Parathyroid adenoma (tissue), 2 donors: Measurements from ENCODE around the gene LAMC3.

Experiments
- H2AFZ ChIP-seq: fragments of 300-600 bp; sonication (generic); one replicate; pipeline ENCODE4 v1.7.0; 2017; ENCODE audit warnings: antibody characterized with exemption, mild to moderate bottlenecking
- H3K27ac ChIP-seq: fragments of 300-600 bp; sonication (generic); one replicate; pipeline ENCODE4 v1.7.0; 2017
- H3K27me3 ChIP-seq: fragments of 300-600 bp; sonication (generic); one replicate; pipeline ENCODE4 v1.7.0; 2017; ENCODE audit warnings: low read length; ENCODE audit not compliant: control insufficient read depth, insufficient read depth
- H3K36me3 ChIP-seq: fragments of 300-600 bp; sonication (generic); one replicate; pipeline ENCODE4 v1.7.0; 2017; ENCODE audit warnings: low read length; ENCODE audit not compliant: control insufficient read depth, insufficient read depth
- H3K4me1 ChIP-seq: fragments of 300-600 bp; sonication (generic); one replicate; pipeline ENCODE4 v1.7.0; 2017; ENCODE audit warnings: control low read depth
- H3K4me2 ChIP-seq: fragments of 300-600 bp; sonication (generic); one replicate; pipeline ENCODE4 v1.7.0; 2017; ENCODE audit warnings: low read length
- H3K4me3 ChIP-seq: fragments of 300-600 bp; sonication (generic); one replicate; pipeline ENCODE4 v1.7.0; 2017; ENCODE audit warnings: low read depth, low read length
- H3K79me2 ChIP-seq: fragments of 300-600 bp; sonication (generic); one replicate; pipeline ENCODE4 v1.7.0; 2017; ENCODE audit warnings: control low read depth
- H3K9ac ChIP-seq: fragments of 300-600 bp; sonication (generic); one replicate; pipeline ENCODE4 v1.7.0; 2017; ENCODE audit warnings: mild to moderate bottlenecking
- H3K9me3 ChIP-seq: fragments of 300-600 bp; sonication (generic); one replicate; pipeline ENCODE4 v1.7.0; 2017; ENCODE audit warnings: low read length; ENCODE audit not compliant: control insufficient read depth
- TF ChIP-seq, protein P1 (sequence below): fragments of 300-600 bp; sonication (generic); IDR thresholded peaks from one replicate; pipeline ENCODE4 v1.7.0; 2017; ENCODE audit warnings: antibody characterized with exemption, mild to moderate bottlenecking
- donor health status: primary hyperparathyroidism.

LAMC3 gene

GRCh38 chr9:131006601-131007000 is 2.4 kb upstream of the LAMC3 start:
- no peak overlapping the region for H3K9ac ChIP-seq
- no peaks in the 10 kb centered on the region for H3K4me1 ChIP-seq
- H3K36me3 ChIP-seq: no peaks in the 10 kb centered on the region
- no peaks in the 10 kb centered on the region for H3K9me3 ChIP-seq
- no peak overlapping the region for H2AFZ ChIP-seq
- H3K79me2 ChIP-seq: no peaks in the 10 kb centered on the region
- H3K4me2 ChIP-seq: no peak overlapping the region
- H3K27me3 ChIP-seq: no peaks in the 10 kb centered on the region
- TF ChIP-seq, protein P1, sequence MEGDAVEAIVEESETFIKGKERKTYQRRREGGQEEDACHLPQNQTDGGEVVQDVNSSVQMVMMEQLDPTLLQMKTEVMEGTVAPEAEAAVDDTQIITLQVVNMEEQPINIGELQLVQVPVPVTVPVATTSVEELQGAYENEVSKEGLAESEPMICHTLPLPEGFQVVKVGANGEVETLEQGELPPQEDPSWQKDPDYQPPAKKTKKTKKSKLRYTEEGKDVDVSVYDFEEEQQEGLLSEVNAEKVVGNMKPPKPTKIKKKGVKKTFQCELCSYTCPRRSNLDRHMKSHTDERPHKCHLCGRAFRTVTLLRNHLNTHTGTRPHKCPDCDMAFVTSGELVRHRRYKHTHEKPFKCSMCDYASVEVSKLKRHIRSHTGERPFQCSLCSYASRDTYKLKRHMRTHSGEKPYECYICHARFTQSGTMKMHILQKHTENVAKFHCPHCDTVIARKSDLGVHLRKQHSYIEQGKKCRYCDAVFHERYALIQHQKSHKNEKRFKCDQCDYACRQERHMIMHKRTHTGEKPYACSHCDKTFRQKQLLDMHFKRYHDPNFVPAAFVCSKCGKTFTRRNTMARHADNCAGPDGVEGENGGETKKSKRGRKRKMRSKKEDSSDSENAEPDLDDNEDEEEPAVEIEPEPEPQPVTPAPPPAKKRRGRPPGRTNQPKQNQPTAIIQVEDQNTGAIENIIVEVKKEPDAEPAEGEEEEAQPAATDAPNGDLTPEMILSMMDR: no peak
- H3K27ac ChIP-seq: no peak overlapping the region
- no peak overlapping the region for H3K4me3 ChIP-seq

GRCh38 chr9:131008086-131008485 is 888 bp upstream of the LAMC3 start:
- H2AFZ ChIP-seq: no peak overlapping the region
- H3K9me3 ChIP-seq: no peaks in the 10 kb centered on the region
- no peak overlapping the region for H3K9ac ChIP-seq
- H3K79me2 ChIP-seq: no peaks in the 10 kb centered on the region
- no peak overlapping the region for H3K27ac ChIP-seq
- TF ChIP-seq, protein P1: no peak
- no peaks in the 10 kb centered on the region for H3K27me3 ChIP-seq
- no peak overlapping the region for H3K4me3 ChIP-seq
- no peaks in the 10 kb centered on the region for H3K4me1 ChIP-seq
- H3K36me3 ChIP-seq: no peaks in the 10 kb centered on the region
- H3K4me2 ChIP-seq: no peak overlapping the region

DNA sequence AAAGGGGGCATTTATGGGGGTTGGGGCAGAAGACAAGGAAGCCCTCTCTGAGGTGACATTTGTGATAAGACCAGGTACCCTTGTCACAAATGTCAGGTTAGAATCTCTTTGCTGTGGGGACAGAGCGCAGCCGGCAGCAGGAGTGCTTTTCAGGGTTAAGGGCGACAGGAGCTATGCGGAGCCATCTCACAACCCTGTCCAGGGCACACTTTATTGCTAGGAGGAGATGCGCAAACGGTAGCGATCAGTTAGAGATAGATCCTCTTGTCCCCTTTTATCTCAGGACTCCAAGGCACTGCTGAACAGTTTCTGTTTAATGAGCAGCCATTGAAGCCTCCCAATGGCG is 438 bp upstream of the LAMC3 start:
- Histone ChIP-seq H2AFZ (no peak overlapping the region), H3K4me1 (no peaks in the 10 kb centered on the region), H3K9me3 (no peaks in the 10 kb centered on the region), H3K27ac (no peak overlapping the region), H3K27me3 (no peaks in the 10 kb centered on the region), H3K4me2 (peak overlapping the region; percentile 35), H3K4me3 (peak overlapping the region; percentile 31), H3K79me2 (no peaks in the 10 kb centered on the region), H3K36me3 (no peaks in the 10 kb centered on the region), H3K9ac (no peak overlapping the region)
- TF ChIP-seq, protein P1: no peak

DNA sequence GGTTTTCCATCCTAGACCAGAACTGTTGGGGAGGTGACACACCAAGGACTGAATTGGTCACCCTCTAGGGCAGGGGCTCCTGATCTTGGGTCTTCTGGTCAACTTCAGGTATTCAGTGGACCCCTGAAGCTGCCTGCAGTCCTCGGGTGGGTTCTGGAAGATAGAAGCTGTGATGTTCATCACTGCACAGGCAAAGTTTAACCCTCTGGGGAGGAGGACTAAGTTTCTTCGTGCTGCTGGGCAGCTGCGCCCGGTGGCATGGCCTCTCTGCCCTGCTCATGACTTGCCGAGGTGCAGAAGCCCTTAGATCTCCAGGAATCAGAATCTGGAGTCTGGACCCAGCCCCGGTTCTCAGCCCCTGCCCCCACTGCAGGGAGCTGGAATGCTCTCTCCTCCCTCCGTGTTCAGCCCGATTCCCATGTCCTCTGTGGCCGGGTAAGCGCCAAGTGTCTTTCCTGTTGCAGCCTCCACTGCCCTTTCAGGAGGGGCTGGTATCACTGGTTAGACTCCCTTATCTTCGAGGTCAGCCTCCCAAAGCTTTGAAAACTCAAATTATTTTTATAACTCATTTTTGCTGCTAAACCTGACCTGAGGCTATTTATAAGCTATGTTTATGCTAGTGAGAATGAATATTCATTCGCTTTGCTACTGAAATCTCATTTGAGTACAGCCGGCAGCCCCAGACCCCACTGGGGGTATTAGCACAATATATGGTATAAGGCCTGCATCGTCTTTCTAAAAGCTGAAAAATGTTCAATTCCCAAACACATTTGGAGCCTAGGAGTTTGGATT is 1.7 kb downstream of the LAMC3 start:
- Histone ChIP-seq H3K79me2 (no peaks in the 10 kb centered on the region), H3K27me3 (no peaks in the 10 kb centered on the region), H3K4me2 (no peak overlapping the region), H3K4me1 (no peaks in the 10 kb centered on the region), H3K4me3 (no peak overlapping the region), H2AFZ (no peak overlapping the region), H3K27ac (no peak overlapping the region), H3K9ac (no peak overlapping the region), H3K9me3 (no peaks in the 10 kb centered on the region), H3K36me3 (no peaks in the 10 kb centered on the region)
- TF ChIP-seq, protein P1: no peak
